Measurements from ENCODE around the gene ARHGAP40. TPM values are rescaled to one million over a fixed set of nuclear protein-coding genes. Genes with fewer than 3 reads are reported as not detected.

Gene ARHGAP40
- total and polyA plus RNA-seq, 2 experiments from 2014 or later = 0.21 TPM; not detected in 1

GRCh38 chr20:38563802-38564431 is 37.7 kb upstream of the ARHGAP40 start:
- Histone ChIP-seq H4K20me1 (replicated peaks; ENCODE audit: insufficient read depth) (0 out of 2 replicates have a peak, but pooled peaks cover 5% of the 10 kb centered on the region), H3K27me3 (ENCODE audit: insufficient read depth) (no peaks in the 10 kb centered on the region), H3K9me2 (ENCODE audit: insufficient read depth) (no peaks in the 10 kb centered on the region), H3K4me2 (no peak overlapping the region), H3K4me1 (ENCODE audit: insufficient read depth) (no peaks in the 10 kb centered on the region), H3K4me3 (no peak overlapping the region), H3F3A (replicated peaks; ENCODE audit: low read depth) (no peaks in the 10 kb centered on the region), H3K27ac (ENCODE audit: low read depth) (no peak overlapping the region), H3K36me3 (ENCODE audit: insufficient read depth) (no peaks in the 10 kb centered on the region; the same call in none of the 2 replicates), H2AFZ (no peak overlapping the region), H3K79me2 (replicated peaks; ENCODE audit: insufficient read depth) (no peaks in the 10 kb centered on the region)
- Mint-ChIP-seq H3K36me3 (ENCODE audit: low read depth) (peaks cover 16% of the 10 kb centered on the region; the same call in 2 of the 3 replicates), H3K27ac (no peak overlapping the region), H3K4me1 (no peaks in the 10 kb centered on the region), H3K27me3 (ENCODE audit: insufficient read depth, low read depth, poor library complexity) (no peaks in the 10 kb centered on the region), H3K9me3 (no peaks in the 10 kb centered on the region), H3K4me3 (no peak overlapping the region)
- ATAC-seq (no peak), DNase-seq (ENCODE audit: low spot score) (no peak)
- no peak for TF ChIP-seq ETS1 (IDR thresholded peaks at IDR 0.05)
- TF ChIP-seq POLR2AphosphoS5 (IDR thresholded peaks at IDR 0.05; ENCODE audit: low read depth) = no peak
- no peak for TF ChIP-seq EZH2 (IDR thresholded peaks at IDR 0.05; ENCODE audit: low read depth, unreplicated experiment)
- no peak for TF ChIP-seq EZH2phosphoT487 (IDR thresholded peaks at IDR 0.05; ENCODE audit: unreplicated experiment)
- no peak for TF ChIP-seq ZNF331 (CRISPR knock-in tag; IDR thresholded peaks at IDR 0.05; ENCODE audit: low read depth)
- TF ChIP-seq, protein P1, sequence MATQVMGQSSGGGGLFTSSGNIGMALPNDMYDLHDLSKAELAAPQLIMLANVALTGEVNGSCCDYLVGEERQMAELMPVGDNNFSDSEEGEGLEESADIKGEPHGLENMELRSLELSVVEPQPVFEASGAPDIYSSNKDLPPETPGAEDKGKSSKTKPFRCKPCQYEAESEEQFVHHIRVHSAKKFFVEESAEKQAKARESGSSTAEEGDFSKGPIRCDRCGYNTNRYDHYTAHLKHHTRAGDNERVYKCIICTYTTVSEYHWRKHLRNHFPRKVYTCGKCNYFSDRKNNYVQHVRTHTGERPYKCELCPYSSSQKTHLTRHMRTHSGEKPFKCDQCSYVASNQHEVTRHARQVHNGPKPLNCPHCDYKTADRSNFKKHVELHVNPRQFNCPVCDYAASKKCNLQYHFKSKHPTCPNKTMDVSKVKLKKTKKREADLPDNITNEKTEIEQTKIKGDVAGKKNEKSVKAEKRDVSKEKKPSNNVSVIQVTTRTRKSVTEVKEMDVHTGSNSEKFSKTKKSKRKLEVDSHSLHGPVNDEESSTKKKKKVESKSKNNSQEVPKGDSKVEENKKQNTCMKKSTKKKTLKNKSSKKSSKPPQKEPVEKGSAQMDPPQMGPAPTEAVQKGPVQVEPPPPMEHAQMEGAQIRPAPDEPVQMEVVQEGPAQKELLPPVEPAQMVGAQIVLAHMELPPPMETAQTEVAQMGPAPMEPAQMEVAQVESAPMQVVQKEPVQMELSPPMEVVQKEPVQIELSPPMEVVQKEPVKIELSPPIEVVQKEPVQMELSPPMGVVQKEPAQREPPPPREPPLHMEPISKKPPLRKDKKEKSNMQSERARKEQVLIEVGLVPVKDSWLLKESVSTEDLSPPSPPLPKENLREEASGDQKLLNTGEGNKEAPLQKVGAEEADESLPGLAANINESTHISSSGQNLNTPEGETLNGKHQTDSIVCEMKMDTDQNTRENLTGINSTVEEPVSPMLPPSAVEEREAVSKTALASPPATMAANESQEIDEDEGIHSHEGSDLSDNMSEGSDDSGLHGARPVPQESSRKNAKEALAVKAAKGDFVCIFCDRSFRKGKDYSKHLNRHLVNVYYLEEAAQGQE (IDR thresholded peaks at IDR 0.05; ENCODE audit: unreplicated experiment) = no peak
- TF ChIP-seq, protein P2, sequence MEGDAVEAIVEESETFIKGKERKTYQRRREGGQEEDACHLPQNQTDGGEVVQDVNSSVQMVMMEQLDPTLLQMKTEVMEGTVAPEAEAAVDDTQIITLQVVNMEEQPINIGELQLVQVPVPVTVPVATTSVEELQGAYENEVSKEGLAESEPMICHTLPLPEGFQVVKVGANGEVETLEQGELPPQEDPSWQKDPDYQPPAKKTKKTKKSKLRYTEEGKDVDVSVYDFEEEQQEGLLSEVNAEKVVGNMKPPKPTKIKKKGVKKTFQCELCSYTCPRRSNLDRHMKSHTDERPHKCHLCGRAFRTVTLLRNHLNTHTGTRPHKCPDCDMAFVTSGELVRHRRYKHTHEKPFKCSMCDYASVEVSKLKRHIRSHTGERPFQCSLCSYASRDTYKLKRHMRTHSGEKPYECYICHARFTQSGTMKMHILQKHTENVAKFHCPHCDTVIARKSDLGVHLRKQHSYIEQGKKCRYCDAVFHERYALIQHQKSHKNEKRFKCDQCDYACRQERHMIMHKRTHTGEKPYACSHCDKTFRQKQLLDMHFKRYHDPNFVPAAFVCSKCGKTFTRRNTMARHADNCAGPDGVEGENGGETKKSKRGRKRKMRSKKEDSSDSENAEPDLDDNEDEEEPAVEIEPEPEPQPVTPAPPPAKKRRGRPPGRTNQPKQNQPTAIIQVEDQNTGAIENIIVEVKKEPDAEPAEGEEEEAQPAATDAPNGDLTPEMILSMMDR (conservative IDR thresholded peaks at IDR 0.05; ENCODE audit: low read depth in 2 of 2) = no peak
- TF ChIP-seq STAT1 (IDR thresholded peaks at IDR 0.05; ENCODE audit: unreplicated experiment) = no peak
- TF ChIP-seq JUNB (IDR thresholded peaks at IDR 0.05; ENCODE audit: unreplicated experiment) = no peak
- TF ChIP-seq ZNF114 (CRISPR knock-in tag; IDR thresholded peaks at IDR 0.05) = no peak
- TF ChIP-seq NANOG (IDR thresholded peaks at IDR 0.05; ENCODE audit: borderline replicate concordance) = no peak
- TF ChIP-seq ZNF462 (CRISPR knock-in tag; IDR thresholded peaks at IDR 0.05) = no peak
